Measurements from ENCODE around the gene VSTM2B.

DNA sequence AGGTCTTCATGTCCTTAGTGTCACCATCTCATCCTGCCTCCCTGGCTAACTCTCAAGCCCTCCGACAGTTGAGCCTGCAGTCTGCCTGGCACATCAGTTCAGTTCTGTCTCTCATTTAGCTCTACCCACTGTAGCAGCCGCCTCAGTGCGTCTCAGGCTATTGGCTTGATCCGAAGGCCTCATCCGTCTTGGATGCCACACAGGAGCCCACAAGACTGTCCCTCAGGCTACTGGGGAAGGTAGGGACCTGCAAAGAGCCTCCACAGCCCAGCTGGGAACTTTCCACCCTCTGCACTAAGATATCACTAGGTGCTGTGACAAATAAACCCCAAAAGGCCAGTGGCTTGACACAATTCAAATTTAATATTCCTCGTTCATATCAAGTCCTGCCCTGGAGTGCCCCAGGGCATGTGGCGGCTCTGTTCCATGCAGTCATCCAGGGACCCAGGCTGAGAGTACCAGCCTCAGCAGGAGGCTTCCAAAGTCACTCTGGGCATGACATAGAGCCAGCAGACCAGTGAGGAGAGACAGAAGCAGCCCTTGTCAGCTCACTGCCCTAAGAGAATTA lies 5.7 kb downstream of the VSTM2B start:
- TF ChIP-seq, protein P1, sequence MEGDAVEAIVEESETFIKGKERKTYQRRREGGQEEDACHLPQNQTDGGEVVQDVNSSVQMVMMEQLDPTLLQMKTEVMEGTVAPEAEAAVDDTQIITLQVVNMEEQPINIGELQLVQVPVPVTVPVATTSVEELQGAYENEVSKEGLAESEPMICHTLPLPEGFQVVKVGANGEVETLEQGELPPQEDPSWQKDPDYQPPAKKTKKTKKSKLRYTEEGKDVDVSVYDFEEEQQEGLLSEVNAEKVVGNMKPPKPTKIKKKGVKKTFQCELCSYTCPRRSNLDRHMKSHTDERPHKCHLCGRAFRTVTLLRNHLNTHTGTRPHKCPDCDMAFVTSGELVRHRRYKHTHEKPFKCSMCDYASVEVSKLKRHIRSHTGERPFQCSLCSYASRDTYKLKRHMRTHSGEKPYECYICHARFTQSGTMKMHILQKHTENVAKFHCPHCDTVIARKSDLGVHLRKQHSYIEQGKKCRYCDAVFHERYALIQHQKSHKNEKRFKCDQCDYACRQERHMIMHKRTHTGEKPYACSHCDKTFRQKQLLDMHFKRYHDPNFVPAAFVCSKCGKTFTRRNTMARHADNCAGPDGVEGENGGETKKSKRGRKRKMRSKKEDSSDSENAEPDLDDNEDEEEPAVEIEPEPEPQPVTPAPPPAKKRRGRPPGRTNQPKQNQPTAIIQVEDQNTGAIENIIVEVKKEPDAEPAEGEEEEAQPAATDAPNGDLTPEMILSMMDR (IDR thresholded peaks at IDR 0.05), result no peak
- TF ChIP-seq EZH2 (IDR thresholded peaks at IDR 0.05), result no peak
